GM12874 (cell line): Measurements from ENCODE around the gene THBS2.

Source experiments
- TF ChIP-seq, protein P1 (sequence below): IDR thresholded peaks from 2 replicates; pipeline ENCODE4 v1.5.1; 2011; ENCODE audit warnings: low read depth, mild to moderate bottlenecking, control low read depth, low read length, moderate library complexity; ENCODE audit not compliant: insufficient read depth

Gene THBS2

DNA sequence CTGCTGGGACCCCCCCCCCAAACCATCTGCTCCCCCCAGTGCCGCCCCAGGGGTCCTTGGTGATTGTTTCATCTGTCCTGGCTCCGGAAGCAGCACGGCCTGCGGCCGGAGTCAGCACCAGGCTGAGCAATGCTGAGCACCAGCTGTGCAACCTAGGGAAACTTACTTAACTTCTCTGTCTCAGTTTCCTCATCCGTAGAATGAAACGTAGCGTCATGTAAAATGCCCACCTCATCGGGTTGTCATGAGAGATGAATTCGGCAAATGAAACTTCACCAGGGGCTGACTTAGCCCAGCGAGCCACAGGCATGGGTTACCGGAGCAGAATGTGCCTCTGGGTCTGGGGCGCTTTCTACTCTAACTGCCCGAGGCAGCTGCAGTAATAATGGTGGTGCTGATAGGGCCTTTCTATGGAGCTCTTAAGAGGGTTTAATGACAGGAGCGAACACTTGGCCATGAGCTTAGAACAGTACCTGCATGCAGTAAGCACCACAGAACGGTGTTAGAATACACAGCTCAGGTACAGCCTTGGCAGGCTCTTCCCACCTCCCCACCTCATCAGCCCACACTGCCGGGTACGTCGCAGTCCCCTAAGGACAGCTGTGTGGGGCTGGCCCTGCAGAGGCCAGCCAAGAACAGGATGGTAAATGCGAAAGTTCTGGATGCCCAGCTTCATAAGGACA is 1.7 kb downstream of the THBS2 start:
- TF ChIP-seq, protein P1, sequence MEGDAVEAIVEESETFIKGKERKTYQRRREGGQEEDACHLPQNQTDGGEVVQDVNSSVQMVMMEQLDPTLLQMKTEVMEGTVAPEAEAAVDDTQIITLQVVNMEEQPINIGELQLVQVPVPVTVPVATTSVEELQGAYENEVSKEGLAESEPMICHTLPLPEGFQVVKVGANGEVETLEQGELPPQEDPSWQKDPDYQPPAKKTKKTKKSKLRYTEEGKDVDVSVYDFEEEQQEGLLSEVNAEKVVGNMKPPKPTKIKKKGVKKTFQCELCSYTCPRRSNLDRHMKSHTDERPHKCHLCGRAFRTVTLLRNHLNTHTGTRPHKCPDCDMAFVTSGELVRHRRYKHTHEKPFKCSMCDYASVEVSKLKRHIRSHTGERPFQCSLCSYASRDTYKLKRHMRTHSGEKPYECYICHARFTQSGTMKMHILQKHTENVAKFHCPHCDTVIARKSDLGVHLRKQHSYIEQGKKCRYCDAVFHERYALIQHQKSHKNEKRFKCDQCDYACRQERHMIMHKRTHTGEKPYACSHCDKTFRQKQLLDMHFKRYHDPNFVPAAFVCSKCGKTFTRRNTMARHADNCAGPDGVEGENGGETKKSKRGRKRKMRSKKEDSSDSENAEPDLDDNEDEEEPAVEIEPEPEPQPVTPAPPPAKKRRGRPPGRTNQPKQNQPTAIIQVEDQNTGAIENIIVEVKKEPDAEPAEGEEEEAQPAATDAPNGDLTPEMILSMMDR, result no peak

DNA sequence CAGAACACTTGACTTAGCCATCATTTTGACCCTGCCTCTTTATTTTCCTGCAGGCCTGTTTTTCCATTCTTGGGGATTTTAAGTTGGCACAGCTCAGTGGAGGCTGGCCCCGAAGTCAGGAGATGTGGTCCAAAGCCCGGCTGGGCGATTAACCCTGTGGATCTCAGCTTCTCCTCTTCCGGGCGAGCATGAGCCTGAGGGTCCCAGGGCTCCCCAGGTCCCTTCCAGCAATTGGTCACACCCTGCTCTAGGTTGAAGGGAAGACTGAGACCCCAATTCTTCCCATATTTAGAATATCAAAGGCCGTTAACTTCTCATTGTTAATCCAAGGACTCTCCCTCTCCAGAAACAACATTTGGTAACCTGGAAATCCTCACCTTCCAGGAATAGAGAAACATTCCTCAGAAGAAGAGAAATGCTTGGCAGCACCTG is 2.3 kb downstream of the THBS2 start:
- TF ChIP-seq, protein P1, result no peak

DNA sequence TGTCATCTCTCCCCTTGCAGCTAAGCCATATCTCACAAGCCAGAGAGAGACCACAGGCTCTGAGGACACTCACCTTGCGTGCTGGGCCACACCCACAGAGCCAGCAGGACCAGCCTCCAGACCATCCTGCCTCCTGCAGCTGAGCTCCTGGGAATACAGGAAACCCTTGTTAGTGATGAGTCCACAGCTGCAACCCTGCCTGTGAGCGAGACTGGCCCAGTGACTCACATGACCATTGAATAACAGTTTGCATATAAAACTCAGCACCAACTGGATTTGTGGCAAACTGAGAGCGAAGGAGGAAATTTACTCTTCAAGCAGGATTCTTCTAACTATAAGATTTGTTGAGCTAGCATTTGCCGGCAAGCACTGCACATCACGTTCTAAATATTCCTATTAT is 3.0 kb downstream of the THBS2 start:
- TF ChIP-seq, protein P1, result no peak

DNA sequence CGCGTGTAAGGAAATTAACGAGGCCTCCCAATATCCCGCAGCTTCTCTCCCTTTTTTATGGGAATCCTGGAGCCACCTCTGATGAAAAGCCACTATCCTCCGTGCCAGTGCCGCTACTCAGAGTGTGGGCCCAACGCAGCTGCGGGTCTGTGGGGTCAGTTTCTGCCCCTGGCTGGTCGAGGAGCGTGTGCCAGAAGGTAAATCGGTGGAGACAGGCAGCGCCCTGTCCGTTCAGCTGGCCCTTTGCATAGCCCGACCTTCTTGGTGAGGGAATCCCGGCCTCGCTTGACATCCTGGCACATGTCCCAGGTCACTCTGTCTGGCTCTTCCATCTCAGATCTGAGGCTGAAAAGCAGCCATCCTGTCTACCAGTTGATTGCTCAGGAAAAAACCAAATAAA is 4.6 kb downstream of the THBS2 start:
- TF ChIP-seq, protein P1, result no peak

DNA sequence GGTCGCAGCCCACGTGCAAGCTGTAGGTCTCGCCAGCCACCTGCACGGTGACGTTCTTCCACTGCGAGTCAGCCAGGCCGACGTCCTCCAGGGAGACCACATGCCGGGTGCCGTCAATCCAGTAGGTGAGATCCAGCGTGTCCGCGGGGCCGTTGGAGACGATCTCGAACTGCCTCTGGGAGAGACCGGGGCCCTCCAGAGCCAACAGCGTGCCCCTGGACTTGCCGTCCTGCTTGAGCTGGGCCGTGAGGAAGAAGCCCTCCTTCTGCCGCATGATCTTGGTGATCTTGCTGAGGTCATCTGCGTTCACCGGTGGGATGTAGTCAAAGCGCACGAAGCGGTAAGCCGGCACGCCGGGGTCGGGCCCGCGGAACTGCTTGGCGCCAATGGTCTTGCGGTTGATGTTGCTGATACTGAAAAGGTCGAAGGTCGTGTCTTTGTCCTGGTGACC is 5.1 kb downstream of the THBS2 start:
- TF ChIP-seq, protein P1, result no peak

DNA sequence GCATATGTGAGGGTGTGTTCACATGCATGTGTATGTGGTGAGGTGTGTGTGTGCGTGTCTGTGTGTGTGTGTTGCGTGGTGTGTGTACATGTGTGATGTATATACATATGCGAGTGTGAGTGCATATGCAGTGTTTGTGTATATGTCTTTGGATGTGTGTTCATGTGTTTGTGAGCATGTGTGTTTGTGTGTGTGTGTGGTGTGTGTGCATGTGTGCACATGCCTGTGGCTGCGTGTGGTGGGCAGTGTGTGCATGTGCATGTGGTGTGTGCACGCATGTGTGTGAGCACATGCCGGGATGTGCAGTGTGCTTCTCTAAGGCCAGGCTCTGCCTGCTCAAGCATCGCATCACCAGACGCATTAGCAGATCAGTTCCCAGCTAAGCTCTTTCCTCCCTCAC is 5.7 kb downstream of the THBS2 start:
- TF ChIP-seq, protein P1, result no peak

DNA sequence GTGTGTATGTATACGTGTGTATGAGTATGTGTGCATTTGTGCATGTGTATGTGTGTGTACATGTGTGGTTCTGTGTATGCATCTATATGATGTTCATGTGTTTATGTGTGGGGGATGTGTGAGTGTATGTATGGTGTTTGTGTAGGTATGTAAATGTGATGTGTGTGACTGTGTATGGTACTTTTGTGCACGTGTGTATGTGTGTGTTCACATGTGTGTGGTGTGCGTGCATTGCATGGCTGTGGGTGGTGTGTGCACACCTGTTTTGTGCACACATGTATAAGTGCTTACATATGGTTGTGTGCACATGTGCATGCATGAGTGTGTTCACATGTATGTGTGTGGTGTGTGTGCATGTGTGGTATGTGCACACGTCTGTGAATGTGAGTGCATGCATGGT is 6.2 kb downstream of the THBS2 start:
- TF ChIP-seq, protein P1, result no peak

DNA sequence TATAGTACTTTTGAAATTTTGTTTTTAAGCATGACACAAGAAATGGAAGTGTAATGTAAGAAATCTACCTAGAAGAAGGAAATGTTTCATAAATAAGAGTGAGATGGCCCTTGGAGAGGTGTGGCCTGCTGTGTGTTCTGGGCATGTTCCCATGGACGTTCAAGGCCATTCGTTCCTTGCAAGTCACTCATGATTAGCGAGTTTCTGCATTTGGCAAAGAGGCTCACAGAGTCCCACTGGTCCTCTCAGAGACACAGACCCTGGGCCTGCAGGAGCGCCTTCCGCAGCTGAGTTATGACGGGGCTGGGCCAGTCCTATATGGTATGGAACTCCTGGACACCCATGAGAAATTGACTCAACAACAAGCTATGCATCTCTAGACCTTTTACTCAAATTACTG is 7.2 kb downstream of the THBS2 start:
- TF ChIP-seq, protein P1, result no peak
